GM12872 (cell line): Measurements from ENCODE around the gene SMIM5.

ENCODE experiments used
- CTCF ChIP-seq: IDR thresholded peaks from 3 replicates; pipeline ENCODE4 v1.5.1; 2011; ENCODE audit warnings: low read depth, mild to moderate bottlenecking, low read length, moderate library complexity; ENCODE audit not compliant: insufficient read depth

The SMIM5 gene

GRCh38 chr17:75666959-75667790, 33.9 kb downstream of the SMIM5 start, which contains the start of the genes RECQL5 and SAP30BP:
RECQL5 (minus strand) TSS chr17:75667154; CDS start chr17:75666557, 597 bp downstream.
SAP30BP (plus strand) TSS chr17:75667338; CDS start chr17:75667373, 35 bp downstream.
- TF ChIP-seq CTCF: no peak

DNA sequence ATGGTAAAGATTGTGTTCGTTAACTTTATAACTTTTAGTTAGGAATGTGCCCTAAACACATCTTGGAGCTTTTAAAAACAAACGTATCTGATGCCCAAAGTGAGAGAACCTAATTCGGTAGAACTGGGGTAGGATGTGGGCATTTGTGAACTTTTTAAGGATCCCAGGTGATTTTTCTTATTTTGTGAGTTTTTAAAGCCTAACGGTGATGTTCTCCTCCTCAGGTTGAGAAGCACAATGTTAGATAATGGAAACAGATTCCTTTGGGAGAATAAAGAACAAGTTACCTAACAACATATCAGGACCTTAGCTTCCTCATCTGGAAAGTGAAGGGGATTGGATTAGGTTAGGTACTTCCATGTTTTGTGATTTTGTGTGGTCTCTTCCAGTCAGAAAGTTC, 34.6 kb downstream of the SMIM5 start:
- TF ChIP-seq CTCF: no peak

- TF ChIP-seq CTCF: no peak
Observed at GRCh38 chr17:75668489-75668888, 35.3 kb downstream of the SMIM5 start.

- TF ChIP-seq CTCF: no peak
Observed at GRCh38 chr17:75670868-75671267, 37.6 kb downstream of the SMIM5 start.

- no peak for TF ChIP-seq CTCF
Observed at GRCh38 chr17:75672011-75672410, 38.8 kb downstream of the SMIM5 start.

DNA sequence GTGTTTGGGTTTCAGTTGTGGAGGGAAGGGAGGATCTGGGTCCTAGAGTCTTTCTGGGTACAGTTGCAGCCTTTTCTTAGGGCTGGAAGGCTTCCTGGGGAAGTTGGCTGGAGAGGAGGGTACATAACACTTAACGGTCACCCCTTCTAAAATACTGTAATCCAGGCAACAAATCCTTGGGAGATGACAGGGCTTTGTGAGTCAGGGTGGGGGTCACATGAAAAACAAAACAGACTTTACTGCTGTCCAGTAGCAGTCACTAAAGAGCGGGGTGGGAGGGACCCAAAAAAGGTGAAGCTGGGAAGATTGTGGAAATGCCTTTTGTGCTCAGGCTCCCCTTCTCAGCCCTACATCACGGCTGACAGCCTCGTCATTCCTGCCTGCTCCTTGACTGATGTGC, 40.3 kb downstream of the SMIM5 start:
- TF ChIP-seq CTCF: no peak

- TF ChIP-seq CTCF: no peak
Observed at GRCh38 chr17:75676461-75676860, 43.2 kb downstream of the SMIM5 start.
